Measurements from ENCODE around the gene USH1C.

Gene USH1C

DNA sequence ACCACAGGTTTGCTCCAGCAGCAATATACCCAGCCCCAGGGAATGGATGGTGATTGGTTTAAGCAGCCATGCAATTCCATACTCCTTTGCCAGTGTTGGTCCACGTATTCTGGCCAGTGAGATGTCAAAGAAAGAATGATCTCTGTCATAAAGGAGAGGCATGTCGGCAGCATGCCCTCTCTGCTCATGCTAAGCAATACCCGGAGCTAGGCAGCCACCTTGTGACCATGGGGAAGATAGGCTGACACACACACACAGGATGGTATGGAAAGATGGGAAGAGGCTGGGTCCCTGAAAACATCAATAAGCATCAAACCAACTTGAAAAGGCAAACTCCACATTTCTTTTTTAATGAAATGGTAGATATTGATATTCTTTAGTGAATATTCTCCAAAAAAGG, 72.7 kb downstream of the USH1C start:
- H3K36me3 ChIP-seq (ENCODE audit: control insufficient read depth, insufficient read depth, low read length): no peaks in the 10 kb centered on the region
- no peak overlapping the region for H3K9ac ChIP-seq (ENCODE audit: low read length)
- H3K27me3 ChIP-seq (ENCODE audit: control insufficient read depth, insufficient read depth, low read length): peaks cover 40% of the 10 kb centered on the region
- H3K4me1 ChIP-seq (ENCODE audit: control insufficient read depth, insufficient read depth, low read length): no peaks in the 10 kb centered on the region
- no peak overlapping the region for H3K4me3 ChIP-seq (ENCODE audit: low read length)
- H3K9me3 ChIP-seq (ENCODE audit: control insufficient read depth, low read length): no peaks in the 10 kb centered on the region

DNA sequence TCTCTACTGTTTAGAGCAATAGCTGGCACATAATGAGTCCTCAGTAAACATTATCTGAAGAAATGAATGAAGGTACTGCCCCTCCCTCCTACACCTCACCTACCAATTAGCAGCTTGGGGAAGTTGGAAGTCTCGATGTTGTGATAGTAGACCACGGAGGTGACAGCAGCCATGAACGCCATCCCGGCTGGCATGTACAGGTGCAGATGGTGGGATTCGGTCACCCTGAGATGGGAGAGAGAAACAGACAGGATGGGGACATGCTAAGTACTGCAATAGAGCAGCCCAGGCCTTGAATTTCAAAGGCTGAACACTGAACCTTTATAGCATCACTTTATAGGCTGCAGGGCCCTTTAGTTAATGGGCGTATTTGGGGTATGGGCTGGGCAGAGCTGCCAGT, 74.2 kb downstream of the USH1C start:
- no peak overlapping the region for H3K9ac ChIP-seq (ENCODE audit: low read length)
- H3K27me3 ChIP-seq (ENCODE audit: control insufficient read depth, insufficient read depth, low read length): peaks cover 25% of the 10 kb centered on the region
- H3K4me1 ChIP-seq (ENCODE audit: control insufficient read depth, insufficient read depth, low read length): no peaks in the 10 kb centered on the region
- H3K4me3 ChIP-seq (ENCODE audit: low read length): no peak overlapping the region
- H3K9me3 ChIP-seq (ENCODE audit: control insufficient read depth, low read length): no peaks in the 10 kb centered on the region
- H3K36me3 ChIP-seq (ENCODE audit: control insufficient read depth, insufficient read depth, low read length): no peaks in the 10 kb centered on the region

DNA sequence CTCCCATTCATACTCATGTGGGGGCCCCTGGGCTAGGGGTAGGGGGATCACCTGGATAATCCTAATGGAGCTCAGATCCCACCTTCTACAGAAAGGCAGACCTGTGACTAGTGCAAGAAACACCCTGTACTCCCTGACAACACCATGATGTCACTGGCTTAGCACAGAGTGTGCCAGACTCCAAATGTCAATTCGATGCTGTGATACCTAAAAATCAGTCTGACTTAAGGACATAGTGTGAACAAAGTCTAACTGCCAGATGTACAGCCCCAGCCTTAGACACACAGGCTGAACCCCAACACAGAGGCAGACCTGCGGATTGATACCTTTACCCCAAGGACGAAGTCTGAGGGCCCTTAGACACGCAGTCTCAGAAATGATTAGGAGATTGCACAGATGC, 76.1 kb downstream of the USH1C start:
- no peak overlapping the region for H3K4me3 ChIP-seq (ENCODE audit: low read length)
- H3K27me3 ChIP-seq (ENCODE audit: control insufficient read depth, insufficient read depth, low read length): peaks cover 12% of the 10 kb centered on the region
- no peak overlapping the region for H3K9ac ChIP-seq (ENCODE audit: low read length)
- no peaks in the 10 kb centered on the region for H3K4me1 ChIP-seq (ENCODE audit: control insufficient read depth, insufficient read depth, low read length)
- no peaks in the 10 kb centered on the region for H3K36me3 ChIP-seq (ENCODE audit: control insufficient read depth, insufficient read depth, low read length)
- no peaks in the 10 kb centered on the region for H3K9me3 ChIP-seq (ENCODE audit: control insufficient read depth, low read length)

DNA sequence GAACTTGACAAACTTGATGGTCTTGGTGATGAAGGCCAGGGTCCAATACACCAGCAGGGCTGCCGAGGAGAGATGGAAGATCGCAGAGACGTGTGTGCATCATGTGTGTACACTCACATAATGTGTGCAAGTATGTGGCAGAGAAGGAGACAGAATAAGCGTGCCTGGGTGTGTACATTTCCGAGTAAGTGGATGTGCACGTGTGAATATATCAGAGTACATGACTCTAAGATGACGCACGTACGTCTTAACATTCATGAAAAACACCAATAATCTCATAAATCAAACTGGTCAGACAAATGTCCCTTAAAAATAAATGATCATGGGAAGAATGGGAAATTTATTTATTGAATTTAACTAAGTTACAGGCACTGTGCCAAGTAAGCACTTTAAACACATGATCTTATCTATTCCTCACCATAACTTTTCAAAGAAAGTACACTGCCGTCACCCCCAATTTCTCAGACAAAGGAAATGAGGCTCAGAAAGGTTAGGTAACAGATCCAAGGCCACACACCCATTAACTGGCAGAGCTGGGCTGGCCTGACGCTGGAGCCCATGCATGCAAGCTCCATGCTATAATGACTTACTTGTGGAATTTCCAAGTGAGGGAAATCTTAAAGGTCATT, 80.6 kb downstream of the USH1C start:
- Histone ChIP-seq H3K36me3 (ENCODE audit: control insufficient read depth, insufficient read depth, low read length) (no peaks in the 10 kb centered on the region), H3K27me3 (ENCODE audit: control insufficient read depth, insufficient read depth, low read length) (peaks cover 7% of the 10 kb centered on the region), H3K4me1 (ENCODE audit: control insufficient read depth, insufficient read depth, low read length) (no peaks in the 10 kb centered on the region), H3K4me3 (ENCODE audit: low read length) (no peak overlapping the region), H3K9me3 (ENCODE audit: control insufficient read depth, low read length) (no peaks in the 10 kb centered on the region), H3K9ac (ENCODE audit: low read length) (no peak overlapping the region)

DNA sequence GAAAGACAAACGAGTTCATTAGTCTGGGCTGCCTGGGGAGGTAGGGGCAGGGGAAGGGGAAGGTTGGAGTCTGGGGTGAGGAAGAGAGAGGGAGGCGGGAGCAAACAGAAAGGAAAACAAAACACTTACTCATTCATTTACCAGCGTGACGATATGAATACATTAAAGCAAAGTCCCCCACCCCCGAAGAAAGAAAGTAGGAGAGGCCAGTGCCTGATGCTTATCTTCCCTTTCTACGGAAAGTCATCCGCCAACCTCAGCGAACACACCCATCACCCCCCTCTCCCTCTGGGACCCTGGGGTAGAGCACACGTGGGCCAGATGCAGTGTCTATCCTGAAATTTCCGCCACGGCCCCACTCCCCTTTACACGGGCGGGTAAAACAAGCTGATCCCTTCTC, 81.3 kb downstream of the USH1C start:
- Histone ChIP-seq H3K27me3 (ENCODE audit: control insufficient read depth, insufficient read depth, low read length) (peaks cover 7% of the 10 kb centered on the region), H3K36me3 (ENCODE audit: control insufficient read depth, insufficient read depth, low read length) (no peaks in the 10 kb centered on the region), H3K9me3 (ENCODE audit: control insufficient read depth, low read length) (no peaks in the 10 kb centered on the region), H3K4me1 (ENCODE audit: control insufficient read depth, insufficient read depth, low read length) (no peaks in the 10 kb centered on the region), H3K4me3 (ENCODE audit: low read length) (no peak overlapping the region), H3K9ac (ENCODE audit: low read length) (no peak overlapping the region)

DNA sequence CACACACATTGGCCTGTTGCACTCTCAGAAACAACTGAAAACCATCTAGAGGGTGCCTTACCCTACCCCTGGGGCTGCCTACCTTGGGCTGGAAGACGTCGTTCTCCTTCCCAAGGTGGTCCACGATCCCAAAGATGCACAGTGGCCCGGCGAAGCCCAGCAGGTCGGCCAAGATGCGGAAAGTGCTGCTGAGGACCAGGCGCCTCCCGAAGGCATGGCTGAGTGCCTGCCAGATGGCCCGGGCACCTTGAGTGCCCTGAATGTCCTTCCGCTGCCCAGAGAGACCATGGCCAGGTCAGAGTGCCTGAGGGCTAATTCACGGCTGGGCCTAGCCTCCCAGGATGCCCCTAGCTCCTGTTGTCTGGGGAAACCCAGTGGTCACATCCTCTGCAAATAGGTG, 83.8 kb downstream of the USH1C start:
- Histone ChIP-seq H3K4me3 (ENCODE audit: low read length) (no peak overlapping the region), H3K9ac (ENCODE audit: low read length) (no peak overlapping the region), H3K9me3 (ENCODE audit: control insufficient read depth, low read length) (no peaks in the 10 kb centered on the region), H3K4me1 (ENCODE audit: control insufficient read depth, insufficient read depth, low read length) (no peaks in the 10 kb centered on the region), H3K27me3 (ENCODE audit: control insufficient read depth, insufficient read depth, low read length) (peaks cover 7% of the 10 kb centered on the region), H3K36me3 (ENCODE audit: control insufficient read depth, insufficient read depth, low read length) (no peaks in the 10 kb centered on the region)

DNA sequence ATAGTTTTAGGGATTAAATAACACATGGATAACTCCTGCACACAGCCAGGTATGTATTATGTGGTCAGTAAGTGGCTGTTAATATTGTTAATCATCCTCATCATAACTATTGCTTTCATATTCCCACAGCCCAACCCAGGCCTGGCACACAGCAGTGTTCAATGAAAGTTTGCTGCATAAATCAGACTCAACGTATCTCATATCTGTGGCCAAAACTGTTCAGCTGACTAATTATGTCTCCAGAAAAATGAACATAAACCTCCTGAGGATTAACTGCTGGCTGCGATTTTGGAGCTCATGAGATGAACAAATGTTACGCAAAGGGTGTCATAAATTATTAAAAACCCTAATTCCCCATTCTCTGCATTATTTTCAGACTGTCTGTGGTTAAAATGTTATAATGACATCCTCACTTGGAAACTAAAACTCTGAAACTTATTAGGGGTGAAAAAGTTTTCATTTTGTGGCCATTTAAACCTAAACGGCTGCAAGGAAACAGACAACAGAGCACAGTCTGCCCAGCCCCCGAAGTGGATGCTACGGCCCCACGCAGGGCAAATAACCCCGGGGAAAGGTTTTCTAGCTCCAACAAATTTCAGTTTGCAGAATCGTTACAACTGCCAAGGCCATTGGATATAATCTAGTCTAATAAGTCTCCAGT, 84.8 kb downstream of the USH1C start:
- Histone ChIP-seq H3K4me3 (ENCODE audit: low read length) (no peak overlapping the region), H3K36me3 (ENCODE audit: control insufficient read depth, insufficient read depth, low read length) (no peaks in the 10 kb centered on the region), H3K9me3 (ENCODE audit: control insufficient read depth, low read length) (no peaks in the 10 kb centered on the region), H3K4me1 (ENCODE audit: control insufficient read depth, insufficient read depth, low read length) (no peaks in the 10 kb centered on the region), H3K27me3 (ENCODE audit: control insufficient read depth, insufficient read depth, low read length) (peaks cover 6% of the 10 kb centered on the region), H3K9ac (ENCODE audit: low read length) (no peak overlapping the region)

DNA sequence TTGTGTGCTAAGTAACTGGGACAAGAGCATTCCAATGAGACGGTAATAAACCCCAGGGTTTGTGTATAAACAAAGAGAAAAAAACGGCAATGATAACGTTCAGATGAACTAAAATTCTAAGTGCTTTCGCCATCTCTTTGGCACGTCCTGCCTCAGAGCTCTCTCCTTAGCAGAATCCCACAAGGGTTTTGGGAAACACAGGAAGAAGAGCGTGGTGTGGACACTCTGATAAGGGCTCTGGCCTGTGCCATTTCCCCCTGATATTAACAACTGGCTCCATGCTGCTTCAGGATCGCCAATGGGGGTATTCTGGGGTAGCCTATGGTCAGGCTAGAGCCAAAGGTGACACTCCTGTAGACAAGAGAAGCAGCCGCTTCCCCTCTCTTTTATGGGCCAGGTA, 85.9 kb downstream of the USH1C start:
- no peaks in the 10 kb centered on the region for H3K4me1 ChIP-seq (ENCODE audit: control insufficient read depth, insufficient read depth, low read length)
- H3K4me3 ChIP-seq (ENCODE audit: low read length): no peak overlapping the region
- no peaks in the 10 kb centered on the region for H3K36me3 ChIP-seq (ENCODE audit: control insufficient read depth, insufficient read depth, low read length)
- H3K27me3 ChIP-seq (ENCODE audit: control insufficient read depth, insufficient read depth, low read length): peaks cover 3% of the 10 kb centered on the region
- no peaks in the 10 kb centered on the region for H3K9me3 ChIP-seq (ENCODE audit: control insufficient read depth, low read length)
- no peak overlapping the region for H3K9ac ChIP-seq (ENCODE audit: low read length)

DNA sequence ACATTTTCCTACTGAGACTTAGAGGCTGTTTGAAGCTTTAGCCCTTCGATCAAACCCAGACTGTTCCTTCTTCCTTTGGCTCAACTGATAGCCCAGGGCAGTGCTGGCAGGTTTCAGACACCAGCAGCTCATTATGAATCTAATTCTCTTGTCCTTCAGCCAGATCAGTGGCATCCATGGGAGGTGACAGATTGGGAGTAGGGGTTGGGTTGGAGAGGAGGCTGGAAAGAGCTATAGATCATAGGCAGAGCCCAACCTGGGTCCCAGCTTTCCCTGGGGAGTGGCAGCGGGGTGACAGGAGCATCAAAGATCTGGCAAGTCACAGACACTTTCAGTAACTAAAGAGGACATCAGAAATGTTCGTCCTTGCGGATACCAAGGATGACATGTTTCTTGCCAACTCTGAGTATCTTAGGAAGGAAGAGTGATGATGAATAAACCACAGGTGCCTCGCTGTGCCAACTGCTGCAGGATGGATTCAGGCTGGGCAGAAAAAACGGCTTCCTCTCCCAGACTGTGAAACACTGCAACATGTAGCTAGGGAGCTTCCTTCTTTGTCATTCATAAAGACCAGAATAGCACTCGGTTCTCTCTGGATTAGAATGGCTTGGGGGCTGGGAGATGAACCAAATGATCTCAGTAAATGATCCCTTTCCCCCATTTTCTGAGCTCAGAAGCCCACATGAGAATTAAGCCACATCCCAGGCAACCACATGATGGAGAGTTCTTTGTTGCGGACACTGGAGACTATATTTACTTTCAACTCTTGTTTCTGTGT, 86.6 kb downstream of the USH1C start:
- no peaks in the 10 kb centered on the region for H3K9me3 ChIP-seq (ENCODE audit: control insufficient read depth, low read length)
- peaks cover 3% of the 10 kb centered on the region for H3K27me3 ChIP-seq (ENCODE audit: control insufficient read depth, insufficient read depth, low read length)

DNA sequence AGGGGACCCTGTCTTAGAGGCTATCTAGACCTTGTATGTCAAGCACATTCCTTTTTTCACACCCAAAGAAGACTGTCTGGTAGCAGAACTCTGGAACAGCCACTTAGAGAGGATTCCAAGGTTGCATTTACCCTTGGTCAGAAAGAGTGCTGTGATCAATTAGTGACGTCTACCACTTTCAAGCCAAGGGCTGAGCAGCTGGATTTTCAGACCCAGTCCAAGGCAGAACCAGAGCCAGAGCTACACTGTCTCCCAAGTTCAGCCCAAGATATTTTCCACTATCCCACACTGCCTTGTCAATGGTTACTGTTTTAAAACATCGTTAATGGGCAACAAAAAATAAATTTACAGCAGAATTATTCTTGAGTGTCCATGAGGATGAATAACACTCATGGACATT, 91.5 kb downstream of the USH1C start:
- peaks cover 6% of the 10 kb centered on the region for H3K27me3 ChIP-seq (ENCODE audit: control insufficient read depth, insufficient read depth, low read length)
- H3K9ac ChIP-seq (ENCODE audit: low read length): no peak overlapping the region
- no peak overlapping the region for H3K4me3 ChIP-seq (ENCODE audit: low read length)
- H3K9me3 ChIP-seq (ENCODE audit: control insufficient read depth, low read length): no peaks in the 10 kb centered on the region
- H3K4me1 ChIP-seq (ENCODE audit: control insufficient read depth, insufficient read depth, low read length): no peaks in the 10 kb centered on the region
- H3K36me3 ChIP-seq (ENCODE audit: control insufficient read depth, insufficient read depth, low read length): no peaks in the 10 kb centered on the region

More for the DNA sequence above, 86.6 kb downstream of the USH1C start:
- Histone ChIP-seq H3K36me3 (ENCODE audit: control insufficient read depth, insufficient read depth, low read length) (no peaks in the 10 kb centered on the region), H3K9ac (ENCODE audit: low read length) (no peak overlapping the region), H3K4me3 (ENCODE audit: low read length) (no peak overlapping the region), H3K4me1 (ENCODE audit: control insufficient read depth, insufficient read depth, low read length) (no peaks in the 10 kb centered on the region)

DNA sequence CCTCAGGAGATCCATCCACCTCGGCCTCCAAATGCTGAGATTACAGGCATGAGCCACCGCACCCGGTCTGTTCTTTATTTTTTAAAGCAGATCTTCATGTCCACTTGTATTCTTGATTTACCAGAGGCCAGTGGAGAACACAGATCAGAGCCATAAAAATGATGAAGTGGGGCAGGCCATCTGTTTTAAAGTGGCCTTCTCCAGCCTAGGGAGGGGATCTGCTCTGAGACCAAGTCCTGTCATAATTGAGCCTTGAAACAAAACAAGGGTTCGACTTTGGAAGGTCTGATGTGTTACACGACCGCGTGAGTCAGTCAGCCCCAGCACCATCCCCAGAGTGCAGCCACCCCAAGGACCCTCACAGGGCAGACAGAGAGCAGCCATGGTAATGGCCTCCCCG, 95.1 kb downstream of the USH1C start:
- no peaks in the 10 kb centered on the region for H3K4me1 ChIP-seq (ENCODE audit: control insufficient read depth, insufficient read depth, low read length)
- no peak overlapping the region for H3K9ac ChIP-seq (ENCODE audit: low read length)
- peaks cover 7% of the 10 kb centered on the region for H3K27me3 ChIP-seq (ENCODE audit: control insufficient read depth, insufficient read depth, low read length)
- H3K36me3 ChIP-seq (ENCODE audit: control insufficient read depth, insufficient read depth, low read length): no peaks in the 10 kb centered on the region
- H3K4me3 ChIP-seq (ENCODE audit: low read length): no peak overlapping the region
- H3K9me3 ChIP-seq (ENCODE audit: control insufficient read depth, low read length): no peaks in the 10 kb centered on the region

DNA sequence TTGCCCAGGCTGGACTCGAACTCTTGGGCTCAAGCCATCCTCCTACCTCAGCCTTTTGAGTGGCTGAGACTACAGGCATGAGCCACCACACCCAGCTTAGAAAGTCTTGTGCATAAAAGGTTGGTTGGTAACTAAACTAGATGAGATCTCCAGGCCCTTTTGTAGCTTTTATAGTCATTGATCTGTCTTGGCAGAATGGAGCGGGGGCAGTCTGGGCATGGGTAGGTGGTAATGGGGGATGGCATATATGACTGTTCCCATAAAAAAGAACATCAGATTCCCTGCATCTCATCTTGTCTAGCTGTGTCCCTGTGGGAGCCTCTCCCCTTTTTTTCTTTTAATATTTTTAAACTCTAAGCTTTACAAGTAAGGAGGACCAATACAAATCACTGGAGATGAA, 97.7 kb downstream of the USH1C start:
- Histone ChIP-seq H3K9ac (ENCODE audit: low read length) (no peak overlapping the region), H3K27me3 (ENCODE audit: control insufficient read depth, insufficient read depth, low read length) (peaks cover 11% of the 10 kb centered on the region), H3K4me3 (ENCODE audit: low read length) (no peak overlapping the region), H3K4me1 (ENCODE audit: control insufficient read depth, insufficient read depth, low read length) (no peaks in the 10 kb centered on the region), H3K9me3 (ENCODE audit: control insufficient read depth, low read length) (no peaks in the 10 kb centered on the region), H3K36me3 (ENCODE audit: control insufficient read depth, insufficient read depth, low read length) (no peaks in the 10 kb centered on the region)

Measured in mucosa of stomach (tissue), 1 donor.